Ovary (tissue), 9 donors: ENCODE data around the gene OSBPL1A. TPM values are rescaled to one million over a fixed set of nuclear protein-coding genes. Genes with fewer than 3 reads are reported as not detected.

Experiments
- DNase-seq, 5 donors: peaks; one replicate each; pipeline ENCODE4 v3.0.0-alpha.2; 2019 to 2020
- H3K27ac ChIP-seq, 2 donors: fragments of 200-600 bp; one replicate each; pipeline versions ENCODE4 v1.5.1 to v1.8.0; 2019 to 2022
- H3K27me3 ChIP-seq: fragments of 200-600 bp; one replicate; pipeline ENCODE4 v1.8.0; 2022
- H3K36me3 ChIP-seq: fragments of 200-600 bp; sonication (generic); one replicate; pipeline ENCODE4 v1.5.1; 2019
- H3K4me1 ChIP-seq: one replicate; pipeline ENCODE4 v1.8.1; 2013; ENCODE audit warnings: mild to moderate bottlenecking, moderate library complexity; ENCODE audit not compliant: insufficient read depth
- H3K4me3 ChIP-seq: fragments of 200-600 bp; sonication (generic); one replicate; pipeline ENCODE4 v1.5.1; 2017
- H3K9me3 ChIP-seq, 2 donors: fragments of 200-600 bp in 1 of 2; sonication (generic) in 1 of 2; one replicate each; pipeline versions ENCODE4 v1.5.1 to v1.8.1; 2013 to 2019; ENCODE audit warnings: mild to moderate bottlenecking in 1 of 2, moderate library complexity in 1 of 2
- EP300 ChIP-seq: sonication (generic); formaldehyde crosslinking; IDR thresholded peaks from one replicate; pipeline ENCODE4 v1.6.1; 2017; ENCODE audit warnings: antibody characterized with exemption
- POLR2A ChIP-seq: fragments of 450-650 bp; IDR thresholded peaks from one replicate; pipeline ENCODE4 v1.6.1; 2017; ENCODE audit warnings: antibody characterized with exemption, mild to moderate bottlenecking, moderate library complexity
- WGBS, 3 donors: extraction: QIAGEN DNeasy Blood & Tissue Kit in 1 of 3; methylation state at CpG; one replicate each; pipeline versions ENCODE4 v1.1.5 to v1.1.7; 2013 to 2017; 5-methylcytosine and 5-hydroxymethylcytosine counted together
- intact Hi-C, 4 donors: fragments of 100-400 bp; cut with DNase I; formaldehyde crosslinking; loops; one replicate each; pipeline versions ENCODE4 v1.11.0 to v1.15.1; 2022 to 2023
- polyA plus RNA-seq, 2 donors: library from polyadenylated mRNA; stranded (reverse); fragments of 200-250 nt in 1 of 2; fragments of 350-450 nt in 1 of 2; fragmentation: Illumina TruSeq in 1 of 2; extraction: RNeasy Lipid Tissue Mini Kit (QIAGEN cat#74804) in 1 of 2; gene quantifications; one replicate each; pipeline ENCODE4 v1.2.3, GENCODE V29; 2013 to 2014
- total RNA-seq, 7 donors: library from RNA; depleted of rRNA in 2 of 7; stranded (reverse); fragments of >200 nt in 2 of 7; fragmentation: NEBNext Ultra II Directional in 3 of 7; extraction: Animal tissue kit (Norgen Biotek cat#: 25700) in 3 of 7; gene quantifications; one replicate each; pipeline versions ENCODE4 v1.1.0 to v1.2.4, GENCODE V29; 2016 to 2023
- TF ChIP-seq, protein P1 (sequence below), 3 donors: fragments of 450-650 bp in 2 of 3; fragments of 200-600 bp in 1 of 3; IDR thresholded peaks; one replicate each; pipeline versions ENCODE4 v1.5.1 to v1.8.0; 2016 to 2022; ENCODE audit warnings: antibody characterized with exemption in 3 of 3, mild to moderate bottlenecking in 1 of 3
- donor health status: DM: no; HTN: no; CAD: no; lungs with moderate emphysema.
- donor health status: DM: no; HTN: no; CAD: no.
- donor health status: Bipolar disorder and iron deficiency.
- donor health status: DM: yes; HTN: yes; CAD: no.
- donor health status: DM: no; HTN: no; CAD: no.
- donor health status: DM: yes; HTN: yes; CAD: no.

Gene OSBPL1A
- total and polyA plus RNA-seq, 9 donors, result 28.1 to 68.9 (median 40.2) TPM

DNA sequence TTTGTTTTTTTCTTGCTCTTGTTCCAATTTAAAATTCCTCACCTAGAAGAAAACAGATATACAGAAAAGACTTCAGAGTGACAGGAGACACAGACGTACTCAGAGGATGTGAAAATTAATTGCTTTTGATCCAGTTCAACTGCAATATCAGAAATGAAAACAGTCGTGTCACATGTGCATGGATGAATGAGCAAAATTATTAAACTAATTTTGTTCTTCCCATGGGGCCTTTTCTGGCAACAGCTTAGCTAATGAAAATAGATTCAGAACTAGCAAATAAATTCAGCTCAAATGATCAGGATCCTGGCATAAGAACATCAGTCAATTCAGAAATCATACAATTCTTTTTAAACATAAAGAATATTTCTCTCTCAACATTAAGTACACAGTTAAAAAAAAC lies 158.3 kb downstream of the OSBPL1A start:
- TF ChIP-seq EP300 (no peak), POLR2A (no peak)
- TF ChIP-seq, protein P1, sequence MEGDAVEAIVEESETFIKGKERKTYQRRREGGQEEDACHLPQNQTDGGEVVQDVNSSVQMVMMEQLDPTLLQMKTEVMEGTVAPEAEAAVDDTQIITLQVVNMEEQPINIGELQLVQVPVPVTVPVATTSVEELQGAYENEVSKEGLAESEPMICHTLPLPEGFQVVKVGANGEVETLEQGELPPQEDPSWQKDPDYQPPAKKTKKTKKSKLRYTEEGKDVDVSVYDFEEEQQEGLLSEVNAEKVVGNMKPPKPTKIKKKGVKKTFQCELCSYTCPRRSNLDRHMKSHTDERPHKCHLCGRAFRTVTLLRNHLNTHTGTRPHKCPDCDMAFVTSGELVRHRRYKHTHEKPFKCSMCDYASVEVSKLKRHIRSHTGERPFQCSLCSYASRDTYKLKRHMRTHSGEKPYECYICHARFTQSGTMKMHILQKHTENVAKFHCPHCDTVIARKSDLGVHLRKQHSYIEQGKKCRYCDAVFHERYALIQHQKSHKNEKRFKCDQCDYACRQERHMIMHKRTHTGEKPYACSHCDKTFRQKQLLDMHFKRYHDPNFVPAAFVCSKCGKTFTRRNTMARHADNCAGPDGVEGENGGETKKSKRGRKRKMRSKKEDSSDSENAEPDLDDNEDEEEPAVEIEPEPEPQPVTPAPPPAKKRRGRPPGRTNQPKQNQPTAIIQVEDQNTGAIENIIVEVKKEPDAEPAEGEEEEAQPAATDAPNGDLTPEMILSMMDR (IDR thresholded peaks at IDR 0.05), result no peak
- H3K27me3 ChIP-seq, result no peaks in the 10 kb centered on the region
- H3K4me3 ChIP-seq, result no peak overlapping the region
- no peaks in the 10 kb centered on the region for H3K36me3 ChIP-seq
- H3K27ac ChIP-seq, result no peak overlapping the region
- WGBS, 3 donors, result 70 to 77% (median 75%) methylated on average over 2 of the region's 2 CpGs
- DNase-seq, result no peak
- H3K9me3 ChIP-seq, result no peaks in the 10 kb centered on the region
- intact Hi-C loops, result no loop called here
- no peaks in the 10 kb centered on the region for H3K4me1 ChIP-seq

DNA sequence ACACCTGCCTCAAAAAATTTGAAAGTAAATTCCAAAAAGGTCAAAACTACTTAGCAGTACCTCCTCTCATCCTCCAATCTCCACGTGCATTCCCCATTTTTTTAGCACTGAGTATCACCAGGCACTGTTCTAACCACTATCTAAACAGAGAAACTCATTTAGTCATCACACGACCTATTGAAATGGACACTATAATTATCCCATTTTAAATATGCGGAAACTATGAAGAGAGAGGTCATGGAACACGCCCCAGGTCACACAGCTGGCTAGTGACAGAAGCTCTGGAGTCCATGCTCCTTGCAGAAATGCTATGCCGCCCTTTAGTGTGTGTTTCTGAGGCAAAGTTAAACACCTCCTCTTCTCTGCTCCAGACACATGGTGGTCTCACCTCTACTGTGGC lies 159.2 kb downstream of the OSBPL1A start:
- no peak for DNase-seq
- WGBS, 3 donors, result 61 to 66% (median 63%) methylated on average over 5 of the region's 5 CpGs
- Histone ChIP-seq H3K36me3 (no peaks in the 10 kb centered on the region), H3K4me3 (no peak overlapping the region), H3K27me3 (no peaks in the 10 kb centered on the region), H3K4me1 (no peaks in the 10 kb centered on the region), H3K27ac (no peak overlapping the region), H3K9me3 (no peaks in the 10 kb centered on the region)
- intact Hi-C loops, result no loop called here
- TF ChIP-seq, protein P1 (IDR thresholded peaks at IDR 0.05), result no peak
- no peak for TF ChIP-seq EP300
- TF ChIP-seq POLR2A, result no peak

DNA sequence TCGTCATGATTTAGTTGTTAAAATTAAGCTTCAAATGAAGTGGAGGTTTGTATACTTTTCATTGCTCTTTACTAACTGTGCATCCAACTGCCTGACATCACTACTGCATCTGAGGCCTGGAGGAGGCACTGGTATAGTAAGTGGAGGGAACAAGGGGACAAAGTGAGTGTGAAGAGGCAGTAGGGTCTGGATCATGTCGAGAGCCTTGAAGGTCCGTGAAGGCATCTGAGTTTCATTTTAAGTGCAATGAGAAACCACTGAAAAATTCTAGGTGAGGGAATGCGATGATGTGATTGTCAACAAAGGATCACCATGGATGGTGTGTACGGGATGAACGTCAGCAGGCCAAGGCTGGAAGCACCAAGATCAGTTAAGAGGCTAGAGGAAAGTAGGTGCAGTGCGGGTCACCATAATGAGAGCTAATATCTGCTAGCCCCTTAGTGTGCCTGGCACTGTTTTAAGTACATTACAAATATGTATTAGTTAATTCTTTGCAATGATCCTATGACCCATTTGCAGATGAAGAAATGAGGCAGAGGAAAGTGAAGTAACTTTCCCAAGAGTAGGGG lies 162.7 kb downstream of the OSBPL1A start:
- Histone ChIP-seq H3K4me3 (no peak overlapping the region), H3K27me3 (no peaks in the 10 kb centered on the region), H3K4me1 (peaks cover 11% of the 10 kb centered on the region), H3K36me3 (no peaks in the 10 kb centered on the region), H3K9me3 (no peaks in the 10 kb centered on the region), H3K27ac (no peak overlapping the region)
- DNase-seq, result no peak
- intact Hi-C loops, result no loop called here
- 93% methylated on average over 7 of the region's 7 CpGs for WGBS, 3 donors
- TF ChIP-seq POLR2A (no peak), EP300 (no peak)
- TF ChIP-seq, protein P1 (IDR thresholded peaks at IDR 0.05), result no peak

DNA sequence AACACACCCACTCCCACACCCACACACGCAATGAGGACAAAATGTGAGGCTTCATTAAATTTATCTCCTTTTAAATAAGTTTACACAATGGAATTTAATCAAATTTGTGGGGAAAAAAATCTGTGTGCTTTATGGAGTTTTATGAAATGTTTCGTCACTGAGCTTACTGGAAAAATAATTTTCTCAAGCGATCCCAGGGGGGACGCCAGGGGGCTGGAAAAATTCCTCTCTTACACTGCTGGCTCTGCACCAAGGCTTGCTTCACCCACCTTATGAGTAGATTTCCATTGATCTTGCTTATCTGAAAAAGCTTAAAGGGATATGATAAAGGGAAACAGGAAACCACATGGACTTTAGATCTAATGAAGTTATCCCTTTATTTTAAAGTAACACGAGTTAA lies 163.3 kb downstream of the OSBPL1A start:
- TF ChIP-seq, protein P1 (IDR thresholded peaks at IDR 0.05), result no peak
- TF ChIP-seq POLR2A (no peak), EP300 (no peak)
- H3K27ac ChIP-seq, result no peak overlapping the region
- no peaks in the 10 kb centered on the region for H3K27me3 ChIP-seq
- H3K36me3 ChIP-seq, result no peaks in the 10 kb centered on the region
- intact Hi-C loops, result no loop called here
- no peaks in the 10 kb centered on the region for H3K9me3 ChIP-seq
- WGBS, 3 donors, result 64 to 78% (median 69%) methylated on average over 5 of the region's 5 CpGs
- H3K4me3 ChIP-seq, result no peak overlapping the region
- H3K4me1 ChIP-seq, result peaks cover 11% of the 10 kb centered on the region
- DNase-seq, result no peak
